Ramos (cell line): ENCODE measurements around the gene MAP4.
"Not testable (repeated sequence)": the region's sequence is repeated elsewhere in the genome, so short reads cannot be mapped to it uniquely, and the experiment has no call there.

Experiments used
- in situ Hi-C: fragments of 300-500 bp; cut with MboI; formaldehyde crosslinking; loops from one replicate; pipeline ENCODE4 v1.14.3; 2022; ENCODE audit warnings: low sequenced_read_pairs; ENCODE audit not compliant: unreplicated experiment

MAP4 gene

GRCh38 chr3:47907784-47908183 lies 108.4 kb downstream of the MAP4 start:
- in situ Hi-C loops = no loop called here

- in situ Hi-C loops = no loop called here
Measured at GRCh38 chr3:47902746-47903145, 113.5 kb downstream of the MAP4 start.

GRCh38 chr3:47901280-47901833 lies 114.9 kb downstream of the MAP4 start:
- in situ Hi-C loops = no loop called here

GRCh38 chr3:47899495-47900108 lies 116.6 kb downstream of the MAP4 start:
- in situ Hi-C loops = no loop called here

- in situ Hi-C loops = no loop called here
Measured at GRCh38 chr3:47897954-47898353, 118.3 kb downstream of the MAP4 start.

GRCh38 chr3:47896736-47897135 lies 119.5 kb downstream of the MAP4 start:
- in situ Hi-C loops = no loop called here

GRCh38 chr3:47895241-47895640 lies 121.0 kb downstream of the MAP4 start:
- in situ Hi-C loops = no loop called here

GRCh38 chr3:47892286-47893040 lies 123.8 kb downstream of the MAP4 start:
- in situ Hi-C loops = no loop called here

GRCh38 chr3:47891613-47892005 lies 124.6 kb downstream of the MAP4 start:
- in situ Hi-C loops = no loop called here

GRCh38 chr3:47890828-47891612 lies 125.2 kb downstream of the MAP4 start:
- in situ Hi-C loops = no loop called here

GRCh38 chr3:47890126-47890827 lies 125.9 kb downstream of the MAP4 start:
- in situ Hi-C loops = no loop called here

- in situ Hi-C loops = no loop called here
Measured at GRCh38 chr3:47888986-47889757, 127.0 kb downstream of the MAP4 start.

- in situ Hi-C loops = not testable (repeated sequence)
Measured at GRCh38 chr3:47887991-47888390, 128.2 kb downstream of the MAP4 start.

- in situ Hi-C loops = no loop called here
Measured at GRCh38 chr3:47885168-47885567, 131.0 kb downstream of the MAP4 start.

GRCh38 chr3:47884603-47885002 lies 131.6 kb downstream of the MAP4 start:
- in situ Hi-C loops = no loop called here

- in situ Hi-C loops = no loop called here
Measured at GRCh38 chr3:47882338-47882737, 133.9 kb downstream of the MAP4 start.

- in situ Hi-C loops = no loop called here
Measured at GRCh38 chr3:47877719-47878118, 138.5 kb downstream of the MAP4 start.

- in situ Hi-C loops = no loop called here
Measured at GRCh38 chr3:47877290-47877689, 138.9 kb downstream of the MAP4 start.

- in situ Hi-C loops = no loop called here
Measured at GRCh38 chr3:47874913-47875312, 141.3 kb downstream of the MAP4 start.

- in situ Hi-C loops = no loop called here
Measured at GRCh38 chr3:47874438-47874837, 141.8 kb downstream of the MAP4 start.
